ENCODE measurements around the gene TOGARAM2. TPM values are rescaled to one million over a fixed set of nuclear protein-coding genes. Genes with fewer than 3 reads are reported as not detected.
A peak's percentile ranks its signal among the peaks of the same experiment; 100 is the strongest.

TOGARAM2 gene
- total RNA-seq, 1 donor: 0.43 TPM

DNA sequence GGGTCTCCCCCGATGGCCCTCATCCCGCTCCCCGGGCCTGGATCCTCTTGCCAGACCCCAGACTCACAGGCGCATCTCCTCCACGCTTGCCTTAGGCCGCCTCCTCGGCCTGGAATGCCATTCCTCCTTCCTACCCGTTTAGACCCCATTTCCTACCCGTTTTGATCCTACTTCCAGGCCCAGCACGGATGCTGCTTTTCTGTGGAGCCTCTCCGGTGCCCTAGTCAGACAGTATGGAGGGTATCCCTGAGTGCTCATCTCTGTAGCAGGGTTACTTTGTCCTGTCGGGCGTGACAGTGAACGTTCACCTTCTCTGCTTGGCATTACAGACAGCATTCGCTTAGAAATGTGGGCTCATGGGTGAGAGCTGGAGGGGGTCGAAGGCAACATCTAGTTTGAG, 9.3 kb downstream of the TOGARAM2 start:
- DNase-seq (ENCODE audit: low read depth): no peak
- TF ChIP-seq, protein P1, sequence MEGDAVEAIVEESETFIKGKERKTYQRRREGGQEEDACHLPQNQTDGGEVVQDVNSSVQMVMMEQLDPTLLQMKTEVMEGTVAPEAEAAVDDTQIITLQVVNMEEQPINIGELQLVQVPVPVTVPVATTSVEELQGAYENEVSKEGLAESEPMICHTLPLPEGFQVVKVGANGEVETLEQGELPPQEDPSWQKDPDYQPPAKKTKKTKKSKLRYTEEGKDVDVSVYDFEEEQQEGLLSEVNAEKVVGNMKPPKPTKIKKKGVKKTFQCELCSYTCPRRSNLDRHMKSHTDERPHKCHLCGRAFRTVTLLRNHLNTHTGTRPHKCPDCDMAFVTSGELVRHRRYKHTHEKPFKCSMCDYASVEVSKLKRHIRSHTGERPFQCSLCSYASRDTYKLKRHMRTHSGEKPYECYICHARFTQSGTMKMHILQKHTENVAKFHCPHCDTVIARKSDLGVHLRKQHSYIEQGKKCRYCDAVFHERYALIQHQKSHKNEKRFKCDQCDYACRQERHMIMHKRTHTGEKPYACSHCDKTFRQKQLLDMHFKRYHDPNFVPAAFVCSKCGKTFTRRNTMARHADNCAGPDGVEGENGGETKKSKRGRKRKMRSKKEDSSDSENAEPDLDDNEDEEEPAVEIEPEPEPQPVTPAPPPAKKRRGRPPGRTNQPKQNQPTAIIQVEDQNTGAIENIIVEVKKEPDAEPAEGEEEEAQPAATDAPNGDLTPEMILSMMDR (IDR thresholded peaks at IDR 0.05; ENCODE audit: insufficient read depth, low read depth, low read length): no peak
- H3K4me3 ChIP-seq (ENCODE audit: low read depth, low read length): no peak overlapping the region

DNA sequence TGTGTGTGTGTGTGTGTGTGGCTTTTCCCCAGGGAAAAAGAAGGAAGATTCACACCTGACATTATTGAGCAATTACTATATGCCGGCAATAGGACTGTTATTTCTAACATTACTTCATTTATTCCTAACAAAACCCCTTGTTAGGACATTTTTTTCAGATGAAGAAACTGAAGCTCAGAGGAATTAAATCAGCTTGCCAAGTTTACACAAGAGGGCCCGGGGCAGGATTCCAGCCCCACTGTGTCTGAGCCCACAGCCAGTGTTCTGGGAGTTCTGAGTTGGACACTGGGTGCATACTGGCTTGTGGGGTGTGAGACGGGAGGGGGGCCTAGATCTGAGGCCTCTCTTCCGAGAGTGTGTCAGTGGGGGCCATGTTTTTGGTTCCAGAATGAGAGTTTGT, 9.9 kb downstream of the TOGARAM2 start:
- no peak overlapping the region for H3K4me3 ChIP-seq (ENCODE audit: low read depth, low read length)
- TF ChIP-seq, protein P1 (IDR thresholded peaks at IDR 0.05; ENCODE audit: insufficient read depth, low read depth, low read length): no peak
- DNase-seq (ENCODE audit: low read depth): peak; percentile 55

DNA sequence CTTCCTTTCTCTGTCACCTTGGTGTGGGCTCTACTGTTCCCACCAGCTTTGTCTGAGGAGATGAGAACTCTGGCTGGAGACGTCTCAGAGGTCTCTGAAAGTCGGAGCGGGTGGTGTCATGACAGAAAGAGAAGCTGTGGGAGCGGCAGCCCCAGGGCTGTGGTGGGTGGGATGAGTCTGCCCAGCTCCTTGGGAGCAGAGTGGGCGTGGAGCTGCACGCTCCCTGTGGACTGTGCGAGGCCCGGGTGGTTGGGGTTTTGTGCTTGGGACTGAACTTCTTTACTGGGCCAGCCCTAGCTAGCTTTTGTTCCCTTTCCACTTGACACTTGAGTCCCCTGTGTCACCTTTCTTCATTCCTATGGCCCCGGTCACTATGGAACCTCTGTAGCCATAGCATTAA, 10.4 kb downstream of the TOGARAM2 start:
- DNase-seq (ENCODE audit: low read depth): no peak
- no peak overlapping the region for H3K4me3 ChIP-seq (ENCODE audit: low read depth, low read length)
- TF ChIP-seq, protein P1 (IDR thresholded peaks at IDR 0.05; ENCODE audit: insufficient read depth, low read depth, low read length): no peak

DNA sequence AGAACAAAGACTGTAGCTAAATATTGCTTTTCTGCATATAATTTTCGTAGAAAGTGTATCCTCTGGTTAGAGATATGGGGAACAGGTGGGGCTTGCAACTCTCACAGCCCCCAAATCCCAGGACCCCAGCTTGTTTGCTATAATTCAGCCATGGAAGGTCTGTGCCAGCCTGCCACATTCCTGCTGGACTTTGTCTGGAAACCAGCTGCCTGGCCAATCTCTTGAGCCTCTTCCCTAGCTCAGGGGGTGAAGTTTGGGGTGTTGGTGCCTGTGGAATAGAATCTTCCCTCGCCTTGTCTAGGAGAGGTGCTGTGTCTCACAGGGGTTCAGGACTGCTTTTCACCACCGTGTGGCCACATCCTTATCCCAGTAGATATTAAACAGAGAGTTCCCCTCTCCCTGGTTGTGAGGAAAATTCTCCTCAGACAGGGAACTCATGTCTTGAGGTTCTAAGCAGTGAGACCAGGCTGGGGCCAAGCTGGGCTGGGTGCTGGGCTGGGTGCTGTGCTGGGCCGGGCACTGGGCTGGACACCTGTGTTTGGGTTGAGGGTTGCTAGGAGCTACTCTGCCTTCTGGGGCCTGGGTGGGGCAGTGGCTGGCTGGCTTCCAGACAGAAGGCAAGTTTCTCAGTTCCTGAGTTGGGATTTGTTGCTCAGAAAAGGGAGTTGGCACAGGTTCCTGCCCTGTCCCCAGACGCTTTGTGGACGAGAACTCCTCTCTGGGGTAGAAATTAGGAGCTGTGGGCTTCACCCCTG, 12.3 kb downstream of the TOGARAM2 start:
- DNase-seq (ENCODE audit: low read depth): no peak
- TF ChIP-seq, protein P1 (IDR thresholded peaks at IDR 0.05; ENCODE audit: insufficient read depth, low read depth, low read length): no peak
- no peak overlapping the region for H3K4me3 ChIP-seq (ENCODE audit: low read depth, low read length)

DNA sequence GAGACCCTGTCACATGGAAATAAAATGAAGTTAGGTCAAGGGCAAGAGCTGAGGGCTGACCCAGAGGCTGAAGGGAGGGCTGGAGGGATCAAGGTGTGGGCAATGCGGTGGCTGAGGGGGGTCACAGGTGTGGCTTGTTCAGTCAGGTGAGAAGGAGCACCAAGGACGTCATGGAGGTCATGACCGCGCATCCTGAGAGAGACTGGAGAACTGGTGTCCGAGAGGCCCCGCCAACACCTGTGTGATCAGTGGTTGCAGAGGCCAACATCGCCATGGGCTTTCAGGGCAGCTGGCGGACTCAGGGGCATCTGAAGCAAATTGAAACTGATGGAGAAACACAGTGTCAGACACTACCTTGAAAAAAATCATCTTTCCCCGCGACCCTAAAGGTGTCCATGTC, 13.0 kb downstream of the TOGARAM2 start:
- DNase-seq (ENCODE audit: low read depth): no peak
- TF ChIP-seq, protein P1 (IDR thresholded peaks at IDR 0.05; ENCODE audit: insufficient read depth, low read depth, low read length): no peak
- H3K4me3 ChIP-seq (ENCODE audit: low read depth, low read length): no peak overlapping the region

DNA sequence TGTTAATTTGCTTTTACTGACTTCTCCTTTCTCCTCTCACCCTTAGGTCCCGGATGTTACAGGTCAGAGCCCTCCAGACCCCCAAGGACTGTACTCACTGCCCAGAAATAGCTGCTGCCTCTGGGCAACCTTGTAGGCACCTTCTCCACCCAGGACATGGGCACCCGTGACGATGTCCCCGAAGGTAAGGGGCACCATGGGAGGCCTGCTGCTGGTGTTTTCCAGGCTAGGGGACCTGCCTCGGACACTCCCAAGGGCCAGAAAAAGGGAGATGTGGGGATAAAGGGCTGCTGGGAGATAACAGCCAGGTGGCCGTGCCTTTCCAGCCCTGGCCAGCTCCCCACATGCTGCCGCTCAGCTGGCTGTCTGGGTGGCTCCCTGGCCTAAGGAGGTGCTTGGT, 13.6 kb downstream of the TOGARAM2 start:
- no peak for DNase-seq (ENCODE audit: low read depth)
- TF ChIP-seq, protein P1 (IDR thresholded peaks at IDR 0.05; ENCODE audit: insufficient read depth, low read depth, low read length): no peak
- no peak overlapping the region for H3K4me3 ChIP-seq (ENCODE audit: low read depth, low read length)
